Ascending aorta (tissue), 2 donors: Measurements from ENCODE around the gene SLC2A13. TPM values are rescaled to one million over a fixed set of nuclear protein-coding genes. Genes with fewer than 3 reads are reported as not detected.

ENCODE experiments used
- DNase-seq, 2 donors: peaks; one replicate each; pipeline ENCODE4 v3.0.0-alpha.2; 2019; ENCODE audit warnings: low spot score in 2 of 2
- H3K27ac ChIP-seq, 2 donors: fragments of 200-600 bp; sonication (generic); one replicate each; pipeline ENCODE4 v1.5.1; 2016 to 2017; ENCODE audit warnings: mild to moderate bottlenecking in 1 of 2
- H3K27me3 ChIP-seq: fragments of 200-600 bp; sonication (generic); one replicate; pipeline ENCODE4 v1.5.1; 2017
- H3K36me3 ChIP-seq, 2 donors: fragments of 200-600 bp; sonication (generic); one replicate each; pipeline ENCODE4 v1.5.1; 2016
- H3K4me1 ChIP-seq, 2 donors: fragments of 200-600 bp; sonication (generic); one replicate each; pipeline ENCODE4 v1.5.1; 2016 to 2017; ENCODE audit warnings: mild to moderate bottlenecking in 1 of 2
- H3K4me3 ChIP-seq, 2 donors: fragments of 200-600 bp; sonication (generic); one replicate each; pipeline ENCODE4 v1.5.1; 2016 to 2017; ENCODE audit warnings: mild to moderate bottlenecking in 1 of 2
- H3K9me3 ChIP-seq, 2 donors: fragments of 200-600 bp; sonication (generic); one replicate each; pipeline ENCODE4 v1.5.1; 2016
- intact Hi-C: fragments of 100-400 bp; cut with DNase I; formaldehyde crosslinking; loops from one replicate; pipeline ENCODE4 v1.15.1; 2023
- total RNA-seq: library from RNA; depleted of rRNA; stranded (reverse); fragments of >200 nt; gene quantifications from one replicate; pipeline ENCODE4 v1.1.0, GENCODE V29; 2016
- TF ChIP-seq, protein P1 (sequence below), 3 experiments: fragments of 200-600 bp in 2 of 3; fragments of 450-650 bp in 1 of 3; sonication (generic) in 2 of 3; IDR thresholded peaks; one replicate each; pipeline ENCODE4 v1.5.1; 2016 to 2019; ENCODE audit warnings: antibody characterized with exemption in 3 of 3, mild to moderate bottlenecking in 1 of 3, moderate library complexity in 1 of 3

The SLC2A13 gene
- total RNA-seq, 1 donor from 2014 or later: 23.5 TPM

DNA sequence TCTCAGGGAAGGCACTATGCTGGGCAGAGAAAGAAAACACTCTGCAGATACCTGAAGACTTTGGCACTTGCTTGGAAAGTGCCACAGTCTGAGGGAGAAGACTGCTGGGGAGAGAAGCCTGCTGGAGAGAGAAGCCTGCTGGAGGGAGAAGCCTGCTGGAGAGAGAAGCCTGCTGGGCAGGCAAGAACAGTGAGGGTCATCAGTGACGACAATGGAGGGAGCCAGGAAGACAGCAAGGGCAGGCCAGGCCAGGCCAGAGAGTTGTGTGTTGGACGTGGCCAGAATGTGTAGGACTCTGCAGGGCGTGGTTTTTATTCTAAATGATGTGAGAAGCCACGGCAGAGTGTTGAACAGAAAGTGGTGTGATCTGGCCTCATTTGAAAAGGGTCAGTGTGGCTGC lies 301.0 kb downstream of the SLC2A13 start:
- Histone ChIP-seq H3K36me3 (no peaks in the 10 kb centered on the region), H3K27me3 (no peaks in the 10 kb centered on the region), H3K4me3 (no peak overlapping the region), H3K9me3 (no peaks in the 10 kb centered on the region), H3K4me1 (no peaks in the 10 kb centered on the region), H3K27ac (no peak overlapping the region)
- intact Hi-C loops: no loop called here
- TF ChIP-seq, protein P1, sequence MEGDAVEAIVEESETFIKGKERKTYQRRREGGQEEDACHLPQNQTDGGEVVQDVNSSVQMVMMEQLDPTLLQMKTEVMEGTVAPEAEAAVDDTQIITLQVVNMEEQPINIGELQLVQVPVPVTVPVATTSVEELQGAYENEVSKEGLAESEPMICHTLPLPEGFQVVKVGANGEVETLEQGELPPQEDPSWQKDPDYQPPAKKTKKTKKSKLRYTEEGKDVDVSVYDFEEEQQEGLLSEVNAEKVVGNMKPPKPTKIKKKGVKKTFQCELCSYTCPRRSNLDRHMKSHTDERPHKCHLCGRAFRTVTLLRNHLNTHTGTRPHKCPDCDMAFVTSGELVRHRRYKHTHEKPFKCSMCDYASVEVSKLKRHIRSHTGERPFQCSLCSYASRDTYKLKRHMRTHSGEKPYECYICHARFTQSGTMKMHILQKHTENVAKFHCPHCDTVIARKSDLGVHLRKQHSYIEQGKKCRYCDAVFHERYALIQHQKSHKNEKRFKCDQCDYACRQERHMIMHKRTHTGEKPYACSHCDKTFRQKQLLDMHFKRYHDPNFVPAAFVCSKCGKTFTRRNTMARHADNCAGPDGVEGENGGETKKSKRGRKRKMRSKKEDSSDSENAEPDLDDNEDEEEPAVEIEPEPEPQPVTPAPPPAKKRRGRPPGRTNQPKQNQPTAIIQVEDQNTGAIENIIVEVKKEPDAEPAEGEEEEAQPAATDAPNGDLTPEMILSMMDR (IDR thresholded peaks at IDR 0.05): no peak
- no peak for DNase-seq

- H3K27me3 ChIP-seq: no peaks in the 10 kb centered on the region
- no peaks in the 10 kb centered on the region for H3K9me3 ChIP-seq
- H3K36me3 ChIP-seq: no peaks in the 10 kb centered on the region
- TF ChIP-seq, protein P1 (IDR thresholded peaks at IDR 0.05): no peak
- no peak for DNase-seq
- H3K4me3 ChIP-seq: no peak overlapping the region
- intact Hi-C loops: no loop called here
- H3K4me1 ChIP-seq: no peaks in the 10 kb centered on the region
- no peak overlapping the region for H3K27ac ChIP-seq
These were observed 301.4 kb downstream of the SLC2A13 start for GRCh38 chr12:39804479-39804878.

DNA sequence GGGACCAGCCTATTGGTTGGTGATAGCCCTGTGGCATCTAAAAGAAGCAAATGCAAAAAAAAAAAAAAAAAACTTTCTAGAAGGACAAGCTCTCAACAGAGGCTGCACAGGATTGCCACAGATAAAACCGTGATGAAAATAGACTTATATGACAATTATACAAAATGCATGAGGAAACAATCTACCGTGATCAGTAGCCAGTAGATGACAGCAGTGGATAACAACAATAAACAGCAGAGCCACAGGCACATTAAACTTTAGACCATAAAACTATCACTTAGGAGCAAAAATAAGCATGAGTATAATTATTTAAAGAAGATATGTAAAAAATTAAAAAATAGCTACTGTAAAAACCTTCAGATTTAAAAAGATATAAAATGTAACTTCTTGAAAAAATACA lies 302.7 kb downstream of the SLC2A13 start:
- TF ChIP-seq, protein P1 (IDR thresholded peaks at IDR 0.05): no peak
- DNase-seq: no peak
- H3K4me1 ChIP-seq: no peaks in the 10 kb centered on the region
- H3K4me3 ChIP-seq: no peak overlapping the region
- no peaks in the 10 kb centered on the region for H3K27me3 ChIP-seq
- H3K27ac ChIP-seq: no peak overlapping the region
- no peaks in the 10 kb centered on the region for H3K36me3 ChIP-seq
- H3K9me3 ChIP-seq: no peaks in the 10 kb centered on the region
- intact Hi-C loops: no loop called here

DNA sequence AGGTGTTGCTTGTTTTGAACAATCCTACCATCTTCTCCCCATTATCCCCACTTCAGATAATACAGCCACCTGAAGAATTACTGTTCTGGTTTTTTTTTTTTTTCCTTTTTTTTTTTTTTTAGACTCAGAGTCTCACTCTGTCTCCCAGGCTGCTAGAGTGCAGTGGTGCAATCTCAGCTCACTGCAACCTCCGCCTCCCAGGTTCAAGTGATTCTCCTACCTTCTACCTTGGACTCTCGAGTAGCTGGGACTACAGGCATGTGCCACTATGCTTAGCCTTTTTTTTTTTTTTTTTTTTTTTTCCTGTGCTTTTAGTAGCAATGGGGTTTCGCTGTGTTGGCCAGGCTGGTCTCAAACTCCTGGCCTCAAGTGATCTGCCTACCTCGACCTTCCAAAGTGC lies 306.9 kb downstream of the SLC2A13 start:
- TF ChIP-seq, protein P1 (IDR thresholded peaks at IDR 0.05): no peak
- Histone ChIP-seq H3K36me3 (no peaks in the 10 kb centered on the region), H3K27me3 (no peaks in the 10 kb centered on the region), H3K4me1 (no peaks in the 10 kb centered on the region), H3K9me3 (no peaks in the 10 kb centered on the region), H3K4me3 (no peak overlapping the region), H3K27ac (no peak overlapping the region)
- intact Hi-C loops: no loop called here
- DNase-seq: no peak

- TF ChIP-seq, protein P1 (IDR thresholded peaks at IDR 0.05): no peak
- intact Hi-C loops: no loop called here
These were observed 307.5 kb downstream of the SLC2A13 start for GRCh38 chr12:39798429-39798828.

GRCh38 chr12:39795481-39795880 lies 310.4 kb downstream of the SLC2A13 start:
- H3K4me1 ChIP-seq: no peaks in the 10 kb centered on the region
- no peak overlapping the region for H3K27ac ChIP-seq
- H3K36me3 ChIP-seq: no peaks in the 10 kb centered on the region
- no peak overlapping the region for H3K4me3 ChIP-seq
- no peak for DNase-seq
- no peaks in the 10 kb centered on the region for H3K9me3 ChIP-seq
- TF ChIP-seq, protein P1 (IDR thresholded peaks at IDR 0.05): no peak
- no peaks in the 10 kb centered on the region for H3K27me3 ChIP-seq
- intact Hi-C loops: no loop called here

More at GRCh38 chr12:39798429-39798828, 307.5 kb downstream of the SLC2A13 start:
- Histone ChIP-seq H3K4me1 (no peaks in the 10 kb centered on the region), H3K36me3 (no peaks in the 10 kb centered on the region), H3K4me3 (no peak overlapping the region), H3K9me3 (no peaks in the 10 kb centered on the region), H3K27ac (no peak overlapping the region), H3K27me3 (no peaks in the 10 kb centered on the region)
- DNase-seq: no peak
